Activated CD4-positive, alpha-beta T cell treated with anti-CD3 and anti-CD28 coated beads for 1 hour (primary cell): ENCODE measurements around the gene PPIE.
"Not testable (repeated sequence)": the region's sequence is repeated elsewhere in the genome, so short reads cannot be mapped to it uniquely, and the experiment has no call there.

Source experiments
- DNase-seq: peaks from one replicate; pipeline ENCODE4 v3.0.0-alpha.2; 2020

The PPIE gene

DNA sequence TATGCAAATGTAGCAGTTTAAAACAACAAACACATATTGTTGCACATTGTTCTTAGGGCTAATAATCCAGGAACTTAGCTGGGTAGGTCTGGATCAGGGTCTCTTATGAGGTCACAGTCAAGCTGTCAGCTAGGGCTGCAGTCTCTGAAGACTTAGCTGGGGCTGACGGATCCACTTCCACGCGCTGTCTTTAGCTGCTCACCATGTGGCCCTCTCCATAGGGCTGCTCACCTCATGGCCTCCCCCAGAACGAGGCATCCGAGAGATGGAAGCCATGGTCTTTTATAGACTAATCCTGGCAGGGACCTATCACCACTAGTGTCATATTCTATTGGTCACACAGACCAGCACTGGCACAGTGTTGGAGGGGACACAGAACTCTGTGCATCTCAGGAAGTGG, 41.1 kb downstream of the PPIE start:
- DNase-seq = no peak

DNA sequence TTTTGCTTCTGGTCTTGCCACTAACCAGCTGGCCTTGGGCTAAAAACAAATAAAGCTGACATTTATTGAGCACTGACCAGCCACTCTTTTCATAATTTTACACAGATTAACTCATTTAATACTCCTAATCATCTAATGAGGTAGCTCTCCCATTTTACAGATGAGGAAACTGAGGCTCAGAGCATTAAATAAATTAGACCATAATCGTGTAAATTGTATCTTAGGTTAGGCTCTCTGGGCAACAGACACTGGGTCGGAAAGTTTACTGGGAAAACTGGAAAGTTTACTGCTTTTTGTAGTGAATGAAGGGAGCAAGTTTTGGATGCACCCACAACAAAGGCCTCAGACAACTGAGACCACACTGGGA, 42.6 kb downstream of the PPIE start:
- no peak for DNase-seq

- no peak for DNase-seq
These were observed 43.4 kb downstream of the PPIE start for GRCh38 chr1:39782103-39782502.

DNA sequence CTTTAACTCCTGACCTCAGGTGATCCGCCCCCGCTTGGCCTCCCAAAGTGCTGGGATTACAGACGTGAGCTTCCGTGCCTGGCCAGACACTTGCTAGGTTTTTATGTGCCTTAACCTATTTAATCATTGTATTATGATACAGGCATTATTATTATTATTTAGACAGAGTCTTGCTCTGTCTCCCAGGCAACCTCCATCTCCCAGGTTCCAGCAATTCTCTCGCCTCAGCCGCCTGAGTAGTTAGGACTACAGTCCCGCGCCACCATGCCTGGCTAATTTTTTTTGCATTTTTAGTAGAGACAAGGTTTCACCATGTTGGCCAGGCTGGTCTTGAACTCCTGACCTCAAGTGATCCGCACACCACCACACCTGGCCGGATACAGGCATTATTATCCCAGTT, 44.0 kb downstream of the PPIE start:
- DNase-seq = not testable (repeated sequence)

DNA sequence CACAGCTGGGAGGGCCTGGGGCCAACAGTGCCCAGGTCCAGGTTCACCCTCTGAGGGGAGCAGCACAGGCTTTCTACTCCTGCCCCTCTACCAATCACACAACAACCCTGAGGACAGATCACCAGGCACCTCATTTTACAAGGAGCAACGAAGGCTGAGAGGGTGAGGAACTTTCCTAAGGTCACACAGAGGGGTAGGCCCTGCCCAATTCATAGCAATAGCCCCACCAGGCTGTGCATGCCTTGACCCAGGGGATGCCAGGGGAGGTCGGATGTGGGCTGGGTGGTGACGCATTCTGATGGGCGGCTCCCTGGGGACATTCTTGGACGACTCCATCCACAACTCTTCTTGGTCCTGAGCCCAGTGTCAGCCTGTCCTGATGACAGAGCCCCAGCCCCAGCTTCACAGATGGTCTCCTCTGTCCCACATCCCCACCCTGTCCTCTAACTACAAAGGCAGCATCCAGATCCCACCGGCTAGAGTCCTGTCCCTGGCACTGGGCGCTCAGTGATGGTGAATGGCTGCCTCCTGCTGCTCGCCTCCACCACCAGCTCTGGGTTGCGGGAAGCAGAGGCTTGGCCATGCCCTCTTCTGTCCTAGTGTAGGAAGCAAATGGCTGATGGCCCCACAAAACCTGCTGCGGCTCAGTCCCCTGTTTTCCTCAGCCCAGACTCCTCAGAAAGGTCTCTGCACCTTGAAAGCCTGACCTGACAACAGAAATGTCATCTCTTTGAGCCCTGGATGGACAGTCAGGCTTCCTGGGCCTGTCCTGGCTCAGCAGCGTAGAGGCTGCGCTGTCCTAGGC, 47.8 kb downstream of the PPIE start:
- DNase-seq = not testable (repeated sequence)

DNA sequence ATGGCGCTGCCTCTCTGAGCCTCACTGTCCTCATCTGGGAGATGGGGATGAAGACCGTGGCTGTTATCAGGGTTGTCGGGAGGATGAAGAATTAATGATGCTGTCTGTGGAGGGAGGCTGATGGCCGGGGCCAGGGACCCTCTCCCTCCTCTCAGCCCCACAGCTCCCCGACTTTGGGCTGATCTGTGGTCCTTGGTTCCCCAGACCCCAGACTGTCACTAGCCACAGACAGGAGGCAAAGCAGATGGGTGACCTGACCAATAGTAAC, 48.4 kb downstream of the PPIE start:
- DNase-seq = not testable (repeated sequence)

GRCh38 chr1:39787468-39787867, 48.8 kb downstream of the PPIE start:
- DNase-seq = no peak

DNA sequence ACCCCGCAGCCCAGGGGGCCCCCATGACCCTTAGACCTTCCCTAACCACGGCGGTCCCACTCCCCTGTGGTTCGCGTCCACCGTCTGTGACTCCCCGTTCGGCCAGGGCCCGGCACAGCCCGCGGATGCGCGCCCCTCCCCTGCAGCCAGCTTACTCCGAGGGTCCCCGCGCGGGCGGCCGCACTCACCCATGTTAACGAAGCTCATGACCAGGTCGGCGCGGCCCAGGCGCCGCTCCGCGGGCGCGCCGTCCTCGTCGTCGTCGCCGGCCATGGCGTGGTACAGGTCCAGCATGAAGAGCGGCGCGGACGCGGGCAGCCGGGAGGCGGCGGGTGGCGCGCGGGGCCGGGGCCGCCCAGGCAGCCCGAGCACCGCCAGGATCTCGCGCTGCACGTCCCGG, 49.3 kb downstream of the PPIE start:
- DNase-seq = not testable (repeated sequence)

DNA sequence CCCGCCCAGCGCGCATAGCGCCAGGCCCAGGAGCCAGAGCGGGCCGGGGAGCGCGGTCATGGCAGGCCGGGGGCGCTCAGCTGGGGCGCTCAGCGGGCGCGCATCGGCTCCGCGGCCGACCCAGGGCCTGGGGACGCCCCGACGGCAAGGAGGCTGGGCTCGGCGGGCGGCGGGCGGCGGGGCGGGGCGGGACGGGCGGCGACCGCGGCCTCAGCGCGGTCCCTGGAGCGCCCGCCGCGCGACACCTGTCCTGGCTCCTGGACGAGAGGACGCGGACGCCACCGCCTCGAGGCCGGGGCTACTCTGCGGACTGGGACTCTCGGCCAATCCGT, 49.7 kb downstream of the PPIE start:
- DNase-seq = no peak

DNA sequence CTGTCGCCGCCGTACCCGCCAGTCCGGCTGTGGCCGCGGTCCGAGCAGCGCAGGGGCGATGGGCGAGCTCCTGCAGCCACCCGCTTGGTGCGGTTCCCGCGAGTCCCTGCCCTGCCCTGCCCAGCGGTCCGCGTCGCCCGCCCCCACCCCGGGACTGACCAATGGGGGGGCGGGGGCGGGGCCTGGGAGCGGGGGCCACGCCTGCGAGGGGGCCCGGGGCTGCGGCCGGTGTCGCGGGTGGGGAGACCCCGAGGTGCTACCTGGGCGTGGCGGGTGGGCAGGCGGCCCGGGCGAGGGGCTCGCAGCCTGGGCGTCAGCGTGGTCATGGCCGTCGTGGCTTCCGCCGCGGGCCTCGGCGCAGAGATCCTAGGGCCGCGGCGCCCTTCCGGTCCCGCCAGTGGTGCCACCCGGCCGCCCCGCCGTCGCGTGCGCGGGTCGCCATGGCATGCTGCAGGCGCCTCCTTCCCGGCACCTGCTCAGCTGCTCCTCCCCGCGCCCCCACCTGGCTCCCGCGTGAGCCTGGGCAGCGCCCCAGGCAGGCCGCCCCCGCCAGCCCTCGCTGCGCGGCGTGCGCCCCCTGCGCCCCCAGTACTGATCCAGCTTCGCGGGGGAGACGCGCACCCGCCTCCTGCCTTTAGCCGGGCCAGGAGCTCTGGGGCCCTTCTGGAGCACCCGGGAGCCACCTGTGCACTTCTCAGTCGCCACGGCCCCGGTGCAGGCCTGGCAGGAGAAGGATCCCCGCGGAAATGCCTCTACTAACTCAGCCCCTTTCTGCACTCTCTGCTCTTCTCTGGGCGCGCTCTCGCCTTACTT, 50.3 kb downstream of the PPIE start, which contains the start of gene BMP8B:
Gene BMP8B, minus strand, starts transcription at position 108 of the 813 bp plus-strand sequence. CDS start 380 bp downstream, outside the sequence.
- DNase-seq = peak; percentile 14

DNA sequence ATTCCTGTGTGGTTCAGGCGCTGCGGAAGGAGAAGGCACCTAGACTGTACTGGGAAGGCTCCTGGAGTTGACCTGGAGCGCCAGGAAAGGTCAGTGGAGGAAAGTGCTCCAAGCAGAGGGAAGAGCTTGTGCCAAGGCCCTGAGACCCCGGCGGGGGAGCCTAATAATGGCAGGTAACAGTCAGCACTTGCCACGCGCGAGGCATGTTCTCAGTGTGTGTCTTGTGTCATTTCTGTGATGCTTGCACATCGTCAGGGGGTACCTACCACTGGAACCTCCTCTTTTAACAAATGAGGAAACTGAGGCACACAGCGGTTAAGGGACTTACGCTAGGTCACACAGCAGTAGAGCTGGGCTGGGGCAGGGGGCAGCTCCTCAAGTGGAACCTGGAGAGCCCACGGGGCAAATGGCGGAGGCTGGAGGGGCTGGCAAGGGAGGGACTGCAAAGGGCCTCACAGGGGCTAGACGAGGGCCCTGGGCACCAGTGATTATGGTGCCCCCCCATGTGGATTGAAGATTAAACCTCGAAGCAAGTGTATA, 51.0 kb downstream of the PPIE start:
- DNase-seq = no peak

GRCh38 chr1:39791838-39792237, 53.2 kb downstream of the PPIE start:
- no peak for DNase-seq

DNA sequence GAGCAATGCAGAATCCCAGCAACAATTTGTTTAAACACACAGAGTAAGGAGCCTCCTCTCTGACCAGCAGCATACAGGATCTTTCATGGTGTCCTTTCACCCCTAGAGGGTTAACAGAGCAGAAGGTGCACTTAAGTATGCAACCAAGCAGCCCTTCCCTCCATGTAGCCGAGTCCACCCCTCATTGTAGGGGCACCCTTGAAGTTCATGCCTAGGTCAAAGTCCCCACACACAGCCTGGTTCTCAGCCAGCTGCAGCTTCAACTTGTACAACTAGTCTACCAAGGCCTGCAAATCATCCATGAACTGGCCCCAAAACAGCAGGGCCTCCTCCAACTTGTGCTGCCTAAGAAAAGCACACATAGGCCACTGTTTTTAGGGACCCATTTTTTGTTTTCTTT, 57.0 kb downstream of the PPIE start:
- DNase-seq = no peak

GRCh38 chr1:39798859-39799769, 60.4 kb downstream of the PPIE start:
- peak; percentile 78 for DNase-seq

DNA sequence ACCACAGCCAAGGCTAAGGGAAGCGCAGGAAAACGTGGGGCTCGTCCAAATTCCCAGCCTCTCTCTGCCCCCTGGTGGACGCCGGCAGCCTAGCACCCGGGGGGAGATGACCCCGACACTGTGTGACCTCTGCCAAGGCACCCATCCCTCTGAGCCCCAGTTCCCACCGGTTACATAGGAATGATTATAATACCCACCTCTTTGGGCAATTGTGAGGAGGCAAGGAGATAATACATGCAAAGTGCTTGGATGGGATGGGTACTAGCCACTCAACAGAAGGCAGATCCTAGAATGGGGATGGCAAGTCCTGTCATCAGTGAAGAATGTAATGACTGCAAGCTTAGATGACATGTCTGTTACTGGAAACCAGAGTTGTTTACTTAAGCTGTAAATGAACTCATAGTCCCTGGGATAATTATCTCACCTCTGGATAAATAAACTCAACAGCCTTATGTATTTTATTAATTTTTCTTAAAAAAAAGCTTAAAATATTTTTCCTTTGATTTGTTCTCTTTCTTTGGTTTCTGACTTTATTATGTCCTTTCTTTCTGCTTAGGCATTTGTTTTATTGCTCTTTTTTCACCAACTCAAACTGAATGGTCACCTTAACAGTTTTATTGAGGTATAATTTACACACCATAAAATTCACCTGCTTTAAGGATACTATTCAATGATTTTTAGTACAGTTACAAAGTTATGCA, 61.2 kb downstream of the PPIE start:
- DNase-seq = peak; percentile 48

- DNase-seq = no peak
These were observed 61.8 kb downstream of the PPIE start for GRCh38 chr1:39800471-39800835.

- no peak for DNase-seq
These were observed 64.0 kb downstream of the PPIE start for GRCh38 chr1:39802496-39803260.

- no peak for DNase-seq
These were observed 66.7 kb downstream of the PPIE start for GRCh38 chr1:39805385-39805784.

GRCh38 chr1:39808784-39809517, 70.3 kb downstream of the PPIE start:
- DNase-seq = no peak

DNA sequence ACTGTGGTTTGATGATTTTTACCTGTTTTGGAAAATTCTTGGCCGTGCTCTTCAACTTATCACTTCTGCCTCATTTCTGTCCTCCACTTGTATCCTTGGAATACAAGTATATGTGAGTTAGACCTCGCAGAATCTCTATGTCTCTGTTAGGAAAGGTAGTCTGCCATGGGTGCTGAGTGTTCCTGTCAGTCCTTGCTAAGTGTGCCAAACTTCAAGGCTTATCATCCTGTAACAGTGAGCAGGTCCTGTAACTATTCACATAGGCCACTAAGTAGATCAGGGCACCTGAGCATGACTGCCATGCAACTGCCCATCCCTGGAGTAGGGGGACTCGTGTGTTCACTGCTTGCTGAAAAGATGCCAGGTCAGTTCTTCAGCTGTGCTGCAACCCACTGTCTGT, 74.2 kb downstream of the PPIE start:
- DNase-seq = no peak
